ENCODE measurements around the gene EDDM3A.

DNA sequence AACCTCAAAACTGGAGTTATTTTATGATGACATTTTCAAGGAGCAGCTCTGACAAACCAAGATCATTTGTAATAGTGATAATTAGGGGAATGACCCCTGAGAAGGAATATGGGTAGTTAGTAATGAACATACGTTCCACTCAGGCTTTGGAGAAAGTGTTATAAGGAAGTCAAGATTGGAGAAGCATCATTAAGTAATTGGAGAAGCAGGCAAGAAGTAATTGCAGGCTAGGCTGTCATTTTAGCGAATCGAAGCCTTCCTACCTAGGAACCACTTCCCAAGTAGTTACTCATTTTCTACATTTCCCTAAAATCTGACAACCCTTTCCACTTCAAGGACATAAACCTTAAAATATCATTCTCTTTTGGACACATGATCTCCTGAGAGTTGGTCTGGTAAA is 23.7 kb downstream of the EDDM3A start:
- TF ChIP-seq, protein P1, sequence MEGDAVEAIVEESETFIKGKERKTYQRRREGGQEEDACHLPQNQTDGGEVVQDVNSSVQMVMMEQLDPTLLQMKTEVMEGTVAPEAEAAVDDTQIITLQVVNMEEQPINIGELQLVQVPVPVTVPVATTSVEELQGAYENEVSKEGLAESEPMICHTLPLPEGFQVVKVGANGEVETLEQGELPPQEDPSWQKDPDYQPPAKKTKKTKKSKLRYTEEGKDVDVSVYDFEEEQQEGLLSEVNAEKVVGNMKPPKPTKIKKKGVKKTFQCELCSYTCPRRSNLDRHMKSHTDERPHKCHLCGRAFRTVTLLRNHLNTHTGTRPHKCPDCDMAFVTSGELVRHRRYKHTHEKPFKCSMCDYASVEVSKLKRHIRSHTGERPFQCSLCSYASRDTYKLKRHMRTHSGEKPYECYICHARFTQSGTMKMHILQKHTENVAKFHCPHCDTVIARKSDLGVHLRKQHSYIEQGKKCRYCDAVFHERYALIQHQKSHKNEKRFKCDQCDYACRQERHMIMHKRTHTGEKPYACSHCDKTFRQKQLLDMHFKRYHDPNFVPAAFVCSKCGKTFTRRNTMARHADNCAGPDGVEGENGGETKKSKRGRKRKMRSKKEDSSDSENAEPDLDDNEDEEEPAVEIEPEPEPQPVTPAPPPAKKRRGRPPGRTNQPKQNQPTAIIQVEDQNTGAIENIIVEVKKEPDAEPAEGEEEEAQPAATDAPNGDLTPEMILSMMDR (IDR thresholded peaks at IDR 0.05) = no peak
- TF ChIP-seq POLR2A (IDR thresholded peaks at IDR 0.05) = no peak
